MCF 10A (cell line): ENCODE results near the gene DEXI. TPM values are rescaled to one million over a fixed set of nuclear protein-coding genes. Genes with fewer than 3 reads are reported as not detected.

Experiments used
- BruUV-seq: library from RNA; stranded (reverse); fragments of 400-500 nt; replicated peaks from 2 replicates; lab custom pipeline; 2021; lab: Mats Ljungman, UMichigan
- CTCF ChIA-PET: fragments of 300-600 bp; sonication (Branson Sonifier 250); formaldehyde crosslinking; extraction: SDS; loops from one replicate; lab custom pipeline; 2021; ENCODE audit warnings: antibody characterized with exemption, inconsistent platforms; lab: Yijun Ruan, JAX
- POLR2A ChIA-PET: fragments of 300-600, 350-650 bp; sonication (Branson Sonifier 250); formaldehyde crosslinking; extraction: SDS; loops from one replicate; lab custom pipeline; 2020; ENCODE audit warnings: antibody characterized with exemption, inconsistent platforms; lab: Yijun Ruan, JAX
- DNase-seq: peaks from one replicate; pipeline ENCODE4 v3.0.0-alpha.2; 2018; ENCODE audit not compliant: unreplicated experiment
- H3K27ac Mint-ChIP-seq: one replicate; pipeline ENCODE4 v1.8.0; 2022; ENCODE audit warnings: mild to moderate bottlenecking, low read depth, mixed read lengths; ENCODE audit not compliant: unreplicated experiment
- H3K27me3 Mint-ChIP-seq: one replicate; pipeline ENCODE4 v1.8.0; 2022; ENCODE audit warnings: mixed read lengths; ENCODE audit not compliant: insufficient read depth, unreplicated experiment
- H3K36me3 Mint-ChIP-seq: one replicate; pipeline ENCODE4 v1.8.0; 2022; ENCODE audit warnings: mild to moderate bottlenecking, moderate library complexity, mixed read lengths; ENCODE audit not compliant: insufficient read depth, unreplicated experiment
- H3K4me1 Mint-ChIP-seq: one replicate; pipeline ENCODE4 v1.8.0; 2022; ENCODE audit warnings: mixed read lengths; ENCODE audit not compliant: insufficient read depth, unreplicated experiment
- H3K4me3 Mint-ChIP-seq: one replicate; pipeline ENCODE4 v1.8.0; 2022; ENCODE audit warnings: mild to moderate bottlenecking, moderate library complexity, mixed read lengths; ENCODE audit not compliant: unreplicated experiment
- H3K9me3 Mint-ChIP-seq: one replicate; pipeline ENCODE4 v1.8.0; 2022; ENCODE audit warnings: mixed read lengths; ENCODE audit not compliant: unreplicated experiment
- CTCF ChIP-seq: fragments of 200-600 bp; IDR thresholded peaks from one replicate; pipeline ENCODE4 v1.8.0; 2022; ENCODE audit warnings: antibody characterized with exemption, mild to moderate bottlenecking; ENCODE audit not compliant: unreplicated experiment
- intact Hi-C: fragments of 100-400 bp; cut with micrococcal nuclease; formaldehyde crosslinking; loops from 2 replicates; pipeline ENCODE4 v1.14.1; 2022
- total RNA-seq: library from RNA; stranded (reverse); gene quantifications from 2 replicates; pipeline ENCODE4 v1.2.3, GENCODE V29; 2022

Gene DEXI
- total RNA-seq, 1 experiment from 2014 or later, result 24.1 TPM

DNA sequence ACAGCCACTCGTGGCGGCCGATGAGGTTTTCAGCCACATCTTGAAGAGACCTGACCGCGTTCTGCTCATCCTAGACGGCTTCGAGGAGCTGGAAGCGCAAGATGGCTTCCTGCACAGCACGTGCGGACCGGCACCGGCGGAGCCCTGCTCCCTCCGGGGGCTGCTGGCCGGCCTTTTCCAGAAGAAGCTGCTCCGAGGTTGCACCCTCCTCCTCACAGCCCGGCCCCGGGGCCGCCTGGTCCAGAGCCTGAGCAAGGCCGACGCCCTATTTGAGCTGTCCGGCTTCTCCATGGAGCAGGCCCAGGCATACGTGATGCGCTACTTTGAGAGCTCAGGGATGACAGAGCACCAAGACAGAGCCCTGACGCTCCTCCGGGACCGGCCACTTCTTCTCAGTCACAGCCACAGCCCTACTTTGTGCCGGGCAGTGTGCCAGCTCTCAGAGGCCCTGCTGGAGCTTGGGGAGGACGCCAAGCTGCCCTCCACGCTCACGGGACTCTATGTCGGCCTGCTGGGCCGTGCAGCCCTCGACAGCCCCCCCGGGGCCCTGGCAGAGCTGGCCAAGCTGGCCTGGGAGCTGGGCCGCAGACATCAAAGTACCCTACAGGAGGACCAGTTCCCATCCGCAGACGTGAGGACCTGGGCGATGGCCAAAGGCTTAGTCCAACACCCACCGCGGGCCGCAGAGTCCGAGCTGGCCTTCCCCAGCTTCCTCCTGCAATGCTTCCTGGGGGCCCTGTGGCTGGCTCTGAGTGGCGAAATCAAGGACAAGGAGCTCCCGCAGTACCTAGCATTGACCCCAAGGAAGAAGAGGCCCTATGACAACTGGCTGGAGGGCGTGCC lies 35.1 kb downstream of the DEXI start:
- Mint-ChIP-seq H3K4me3 (no peak overlapping the region), H3K4me1 (no peaks in the 10 kb centered on the region), H3K36me3 (no peaks in the 10 kb centered on the region), H3K9me3 (peaks cover 8% of the 10 kb centered on the region), H3K27ac (no peak overlapping the region), H3K27me3 (peaks cover 23% of the 10 kb centered on the region)
- ChIA-PET CTCF (interaction anchor here (1.8 kb wide), 1 partner anchor 12 kb away, joined by 8 read pairs; no protein-coding TSS in a partner anchor), POLR2A (interaction anchor here (0.7 kb wide), 1 partner anchor 739 kb away, joined by 3 read pairs; no protein-coding TSS in a partner anchor)
- TF ChIP-seq CTCF, result no peak
- no TSS peak for BruUV-seq
- no peak for DNase-seq
- intact Hi-C loops, result no loop called here

DNA sequence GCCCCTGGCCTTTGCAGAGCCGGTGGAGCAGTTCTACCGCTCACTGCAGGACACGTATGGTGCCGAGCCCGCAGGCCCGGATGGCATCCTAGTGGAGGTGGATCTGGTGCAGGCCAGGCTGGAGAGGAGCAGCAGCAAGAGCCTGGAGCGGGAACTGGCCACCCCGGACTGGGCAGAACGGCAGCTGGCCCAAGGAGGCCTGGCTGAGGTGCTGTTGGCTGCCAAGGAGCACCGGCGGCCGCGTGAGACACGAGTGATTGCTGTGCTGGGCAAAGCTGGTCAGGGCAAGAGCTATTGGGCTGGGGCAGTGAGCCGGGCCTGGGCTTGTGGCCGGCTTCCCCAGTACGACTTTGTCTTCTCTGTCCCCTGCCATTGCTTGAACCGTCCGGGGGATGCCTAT lies 35.8 kb downstream of the DEXI start:
- H3K4me3 Mint-ChIP-seq, result no peak overlapping the region
- TF ChIP-seq CTCF, result no peak
- H3K27me3 Mint-ChIP-seq, result peaks cover 16% of the 10 kb centered on the region
- ChIA-PET CTCF (interaction anchor here (0.6 to 1.8 kb wide), 2 partner anchors 13 to 28 kb away, joined by 3 to 8 read pairs; no protein-coding TSS in a partner anchor), POLR2A (interaction anchor here (0.7 kb wide), 1 partner anchor 738 kb away, joined by 3 read pairs; no protein-coding TSS in a partner anchor)
- H3K9me3 Mint-ChIP-seq, result peaks cover 8% of the 10 kb centered on the region
- intact Hi-C loops, result no loop called here
- no TSS peak for BruUV-seq
- no peaks in the 10 kb centered on the region for H3K36me3 Mint-ChIP-seq
- no peak for DNase-seq
- no peaks in the 10 kb centered on the region for H3K4me1 Mint-ChIP-seq
- H3K27ac Mint-ChIP-seq, result no peak overlapping the region

- ChIA-PET POLR2A (no interaction called here), CTCF (interaction anchor here (1.4 kb wide), 1 partner anchor 16 kb away, joined by 7 read pairs; no protein-coding TSS in a partner anchor)
- no peaks in the 10 kb centered on the region for H3K4me1 Mint-ChIP-seq
- H3K27me3 Mint-ChIP-seq, result peaks cover 3% of the 10 kb centered on the region
- no peak overlapping the region for H3K27ac Mint-ChIP-seq
- intact Hi-C loops, result no loop called here
- no peak for TF ChIP-seq CTCF
- no TSS peak for BruUV-seq
- no peaks in the 10 kb centered on the region for H3K36me3 Mint-ChIP-seq
- H3K9me3 Mint-ChIP-seq, result peaks cover 8% of the 10 kb centered on the region
- no peak for DNase-seq
- no peak overlapping the region for H3K4me3 Mint-ChIP-seq
These were observed 39.3 kb downstream of the DEXI start for GRCh38 chr16:10902999-10903398.

- Mint-ChIP-seq H3K9me3 (no peaks in the 10 kb centered on the region), H3K4me1 (no peaks in the 10 kb centered on the region), H3K36me3 (no peaks in the 10 kb centered on the region), H3K4me3 (no peak overlapping the region), H3K27me3 (peaks cover 52% of the 10 kb centered on the region), H3K27ac (no peak overlapping the region)
- CTCF ChIA-PET, result no interaction called here
- BruUV-seq, result no TSS peak
- POLR2A ChIA-PET, result no interaction called here
- TF ChIP-seq CTCF, result no peak
- intact Hi-C loops, result no loop called here
- no peak for DNase-seq
These were observed 45.1 kb downstream of the DEXI start for GRCh38 chr16:10897134-10897533.
